Psoas muscle (tissue), 8 donors: Measurements from ENCODE around the gene ANKRD37. TPM values are rescaled to one million over a fixed set of nuclear protein-coding genes. Genes with fewer than 3 reads are reported as not detected.
A peak's percentile ranks its signal among the peaks of the same experiment; 100 is the strongest.

Source experiments
- ATAC-seq, 4 donors: fragments of 200-7000 bp; cut with Tn5 transposase; one replicate each; pipeline ENCODE4 v1.9.1; 2020; ENCODE audit warnings: moderate library complexity in 3 of 4, mild to moderate bottlenecking in 2 of 4
- DNase-seq, 2 donors: peaks; one replicate each; pipeline ENCODE4 v3.0.0-alpha.2; 2020
- H3K27ac ChIP-seq: fragments of 200-600 bp; one replicate; pipeline ENCODE4 v1.8.0; 2022
- H3K27me3 ChIP-seq, 3 donors: fragments of 200-600 bp in 1 of 3; one replicate each; pipeline versions ENCODE4 v1.6.1 to v1.8.0; 2013 to 2022; ENCODE audit warnings: low read length in 2 of 3, mild to moderate bottlenecking in 2 of 3, moderate library complexity in 1 of 3; ENCODE audit not compliant: insufficient read depth in 3 of 3
- H3K36me3 ChIP-seq, 2 donors: fragments of 200-600 bp in 1 of 2; one replicate each; pipeline versions ENCODE4 v1.6.1 to v1.8.0; 2013 to 2022; ENCODE audit warnings: low read depth in 1 of 2, mild to moderate bottlenecking in 1 of 2, moderate library complexity in 1 of 2; ENCODE audit not compliant: insufficient read depth in 1 of 2
- H3K4me1 ChIP-seq: fragments of 200-600 bp; one replicate; pipeline ENCODE4 v1.8.0; 2022
- H3K4me3 ChIP-seq: fragments of 200-600 bp; one replicate; pipeline ENCODE4 v1.8.0; 2022; ENCODE audit warnings: mild to moderate bottlenecking
- H3K9me3 ChIP-seq: fragments of 200-600 bp; one replicate; pipeline ENCODE4 v1.8.0; 2022
- CTCF ChIP-seq: fragments of 200-600 bp; IDR thresholded peaks from one replicate; pipeline ENCODE4 v1.8.0; 2022; ENCODE audit warnings: antibody characterized with exemption
- WGBS, 3 donors: extraction: QIAGEN DNeasy Blood & Tissue Kit; methylation state at CpG; one replicate each; pipeline versions ENCODE4 v1.1.6 to v1.1.7; 2013; 5-methylcytosine and 5-hydroxymethylcytosine counted together
- intact Hi-C, 2 donors: fragments of 100-400 bp; cut with DNase I; formaldehyde crosslinking; loops; one replicate each; pipeline versions ENCODE4 v1.11.0 to v1.14.2; 2022
- long read RNA-seq, 2 donors: library from polyadenylated mRNA; unstranded; transcript quantifications; one replicate each; pipeline ENCODE4 v2.0.0, GENCODE V29; 2021
- polyA plus RNA-seq, 3 donors: library from polyadenylated mRNA; stranded (reverse); fragments of 200-250 nt; gene quantifications; one replicate each; pipeline ENCODE4 v1.2.3, GENCODE V29; 2013
- total RNA-seq, 4 donors: library from RNA; stranded (reverse); fragmentation: NEBNext Ultra II Directional in 2 of 4; extraction: Animal tissue kit (Norgen Biotek cat#: 25700) in 2 of 4; gene quantifications; one replicate each; pipeline versions ENCODE4 v1.2.1 to v1.2.4, GENCODE V29; 2021 to 2023
- donor health status: healthy with polysubstance abuse.
- donor health status: DM: no; HTN: no; CAD: no; lungs with moderate emphysema.
- donor health status: Bipolar disorder and iron deficiency.
- donor health status: healthy.
- donor health status: DM: yes; HTN: yes; CAD: no.
- donor health status: DM: no; HTN: no; CAD: no.
- donor health status: DM: no; HTN: no; CAD: no.
- donor health status: DM: yes; HTN: yes; CAD: no.

ANKRD37 gene
- total RNA-seq (10 to 100 TPM in 3 of 4 donors, 1 to 10 TPM in 1; 6.9 to 26.6 (median 16.3) TPM), polyA plus RNA-seq (10 to 100 TPM; 17.4 to 31.2 (median 29.6) TPM)
- long read RNA-seq, donor 1, transcript ANKRD37-201 (5 exons, 1,141 nt): major isoform, 10 of 21 reads
- long read RNA-seq, donor 1, partial matches to known transcripts: 1 of 21 reads
- long read RNA-seq, donor 1, other reads (novel, unspliced or antisense): 9 of 21 reads
- long read RNA-seq, donor 2, partial matches to known transcripts: 0 of 10 reads
- long read RNA-seq, donor 2, other reads (novel, unspliced or antisense): 6 of 10 reads

- intact Hi-C loops: loop anchor here (5.0 to 10.0 kb wide), 5 partner anchors 192 to 742 kb away; partner anchors contain the start of genes CFAP97 (in 1 of the 2), SLC25A4 (in 1 of the 2) and SNX25 (in 1 of the 2)
- 2 to 4% (median 2%) methylated on average over 37 to 38 of the region's 38 CpGs for WGBS, 3 donors
- peak within 1 kb of the TSS; percentile 100 for H3K27ac ChIP-seq
- peak; percentile 9 for TF ChIP-seq CTCF
- peak in 1 of 2 donors; percentile 35 for DNase-seq
- H3K9me3 ChIP-seq: no peaks in the 10 kb centered on the region
- ATAC-seq: peak; percentile 5 to 23 (median 8)
- H3K4me3 ChIP-seq: peak within 1 kb of the TSS; percentile 84
- peaks cover under 1 to 38% of the 10 kb centered on the region in 2 donors for H3K36me3 ChIP-seq
- H3K4me1 ChIP-seq: peaks cover 15% of the 10 kb centered on the region
- no peaks in the 10 kb centered on the region for H3K27me3 ChIP-seq
These were observed at the start of gene ANKRD37 for GRCh38 chr4:185396724-185397385. Gene ANKRD37 (plus strand): TSS chr4:185396841. CDS start chr4:185396924, 83 bp downstream.

GRCh38 chr4:185346975-185347601 lies 49.6 kb upstream of the ANKRD37 start:
- no peaks in the 10 kb centered on the region for H3K27me3 ChIP-seq
- H3K9me3 ChIP-seq: no peaks in the 10 kb centered on the region
- peaks cover 7 to 51% of the 10 kb centered on the region in 2 donors for H3K36me3 ChIP-seq
- H3K27ac ChIP-seq: no peak overlapping the region
- WGBS, 3 donors: 81 to 86% (median 85%) methylated on average over 14 of the region's 14 CpGs
- no peaks in the 10 kb centered on the region for H3K4me1 ChIP-seq
- DNase-seq: no peak
- no peak for ATAC-seq
- no peak overlapping the region for H3K4me3 ChIP-seq
- TF ChIP-seq CTCF: no peak
- intact Hi-C loops: no loop called here

GRCh38 chr4:185351691-185352090 lies 45.0 kb upstream of the ANKRD37 start:
- no peak for TF ChIP-seq CTCF
- DNase-seq: no peak
- Histone ChIP-seq H3K36me3 (peaks cover 5 to 64% of the 10 kb centered on the region in 2 donors), H3K9me3 (no peaks in the 10 kb centered on the region), H3K27me3 (no peaks in the 10 kb centered on the region), H3K4me3 (no peak overlapping the region), H3K4me1 (no peaks in the 10 kb centered on the region), H3K27ac (no peak overlapping the region)
- 88 to 91% (median 89%) methylated on average over 13 of the region's 13 CpGs for WGBS, 3 donors
- intact Hi-C loops: no loop called here
- no peak for ATAC-seq

- Histone ChIP-seq H3K27me3 (no peaks in the 10 kb centered on the region), H3K9me3 (no peaks in the 10 kb centered on the region), H3K27ac (no peak overlapping the region), H3K4me1 (no peaks in the 10 kb centered on the region), H3K4me3 (no peak overlapping the region), H3K36me3 (peaks cover 5 to 59% of the 10 kb centered on the region in 2 donors)
- no peak for TF ChIP-seq CTCF
- DNase-seq (no peak), ATAC-seq (no peak)
- intact Hi-C loops: no loop called here
- 92% methylated on average over 7 of the region's 7 CpGs for WGBS, 3 donors
These were observed 44.4 kb upstream of the ANKRD37 start for GRCh38 chr4:185352202-185352601.
